Measurements from ENCODE around the gene TNRC6A.
"Not testable (repeated sequence)": the region's sequence is repeated elsewhere in the genome, so short reads cannot be mapped to it uniquely, and the experiment has no call there.

Gene TNRC6A

DNA sequence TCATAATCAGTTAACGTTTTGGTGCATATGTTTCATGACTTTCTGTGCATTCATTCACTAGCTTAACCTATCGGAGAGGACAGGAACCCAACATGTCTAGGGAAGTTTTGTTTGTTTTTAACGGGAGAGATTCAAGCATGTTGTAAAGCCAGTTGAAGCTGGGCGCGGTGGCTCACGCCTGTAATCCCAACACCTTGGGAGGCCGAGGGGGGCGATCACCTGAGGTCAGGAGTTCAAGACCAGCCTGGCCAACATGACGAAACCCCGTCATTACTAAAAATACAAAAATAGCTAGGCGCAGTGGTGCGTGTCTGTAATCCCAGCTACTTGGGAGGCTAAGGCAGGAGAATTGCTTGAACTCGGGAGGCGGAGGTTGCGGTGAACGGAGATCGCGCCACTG, 1.4 kb upstream of the TNRC6A start:
- DNase-seq (ENCODE audit: low spot score), result no peak

GRCh38 chr16:24728891-24729242, 584 bp upstream of the TNRC6A start:
- DNase-seq (ENCODE audit: low spot score), result no peak

DNA sequence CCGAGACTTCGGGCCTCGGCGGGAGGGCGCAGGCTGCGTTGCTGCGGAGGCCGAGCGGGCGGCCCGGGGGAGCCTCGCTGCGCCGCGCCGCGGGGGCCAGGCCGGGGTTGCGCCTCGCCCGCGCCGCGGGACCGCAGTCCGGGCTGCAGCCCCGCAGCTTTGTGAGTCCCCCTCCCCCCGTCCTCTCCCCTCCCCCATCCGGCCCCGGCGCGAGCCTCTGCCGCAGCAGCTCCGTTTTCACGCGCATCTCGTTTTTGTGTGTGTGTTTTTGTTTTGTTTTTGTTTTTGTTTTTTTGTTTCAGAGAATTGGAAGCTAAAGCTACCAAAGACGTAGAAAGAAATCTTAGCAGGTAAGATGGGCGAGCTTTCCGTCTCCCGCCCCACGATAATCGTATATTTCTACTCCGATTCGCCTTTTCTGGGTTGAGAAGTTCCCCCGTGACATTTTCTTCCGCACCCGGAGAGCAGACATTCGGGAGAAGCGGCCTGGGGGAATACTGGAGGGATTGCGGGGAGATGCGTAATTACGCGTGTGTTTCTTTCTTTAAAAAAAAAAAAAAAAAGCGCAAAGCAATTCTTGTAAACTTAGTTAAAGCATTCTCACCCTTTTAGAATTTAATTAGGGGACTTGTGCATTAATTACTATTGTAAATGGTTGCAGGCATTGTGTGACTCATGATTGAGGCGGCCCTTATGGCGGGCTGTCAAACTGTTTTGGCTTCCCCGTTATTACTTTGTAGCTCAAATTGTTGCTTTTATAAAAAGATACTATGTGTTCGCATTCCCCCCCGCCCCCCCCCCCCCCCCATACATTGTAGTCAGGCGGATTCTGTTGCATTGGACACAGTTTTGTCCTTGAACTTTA, 732 bp downstream of the TNRC6A start:
- DNase-seq (ENCODE audit: low spot score), result peak; percentile 14

DNA sequence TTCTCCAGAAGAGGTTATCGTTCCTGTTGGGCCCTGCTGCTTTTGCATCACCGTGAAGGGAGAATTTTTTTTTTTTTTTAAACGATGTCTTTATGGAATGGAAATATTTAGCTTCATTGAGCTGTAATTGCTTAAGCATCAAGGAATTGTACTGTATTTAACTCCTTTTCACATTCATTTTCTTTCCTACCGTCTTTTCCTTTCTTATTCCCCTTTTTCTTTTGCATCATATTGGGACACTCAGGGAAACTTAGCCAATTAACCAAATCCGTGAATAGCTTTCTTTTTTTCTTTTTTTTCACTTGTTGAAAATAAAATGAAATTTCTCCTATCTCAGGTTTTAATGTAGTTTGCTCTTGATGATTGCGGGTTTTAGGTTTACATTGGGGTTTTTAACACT, 1.5 kb downstream of the TNRC6A start:
- DNase-seq (ENCODE audit: low spot score), result no peak

- no peak for DNase-seq (ENCODE audit: low spot score)
These were observed 2.4 kb downstream of the TNRC6A start for GRCh38 chr16:24731722-24732419.

- DNase-seq (ENCODE audit: low spot score), result no peak
These were observed 4.9 kb downstream of the TNRC6A start for GRCh38 chr16:24734382-24734781.

GRCh38 chr16:24736758-24737157, 7.3 kb downstream of the TNRC6A start:
- peak; percentile 18 for DNase-seq (ENCODE audit: low spot score)

GRCh38 chr16:24737391-24737871, 8.0 kb downstream of the TNRC6A start:
- DNase-seq (ENCODE audit: low spot score), result peak; percentile 13

GRCh38 chr16:24737916-24738594, 8.6 kb downstream of the TNRC6A start:
- DNase-seq (ENCODE audit: low spot score), result no peak

DNA sequence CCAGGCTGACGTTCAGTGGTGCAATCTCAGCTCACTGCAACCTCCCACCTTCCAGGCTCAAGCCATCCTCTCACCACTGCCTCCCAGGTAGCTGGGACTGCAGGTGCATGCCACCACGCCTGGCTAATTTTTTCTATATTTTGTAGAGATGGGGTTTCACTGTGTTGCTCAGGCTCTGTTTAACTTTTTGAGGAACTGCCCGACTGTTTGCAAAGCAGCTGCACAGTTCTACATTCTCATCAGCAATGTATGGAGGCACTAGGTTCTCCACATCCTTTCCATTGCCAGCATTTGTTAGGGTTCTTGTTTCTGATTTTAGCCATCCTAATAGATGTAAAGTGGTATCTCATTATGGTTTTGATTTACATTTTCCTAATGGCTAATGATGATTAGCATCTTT, 9.4 kb downstream of the TNRC6A start:
- DNase-seq (ENCODE audit: low spot score), result no peak

- DNase-seq (ENCODE audit: low spot score), result no peak
These were observed 12.4 kb downstream of the TNRC6A start for GRCh38 chr16:24741862-24742261.

DNA sequence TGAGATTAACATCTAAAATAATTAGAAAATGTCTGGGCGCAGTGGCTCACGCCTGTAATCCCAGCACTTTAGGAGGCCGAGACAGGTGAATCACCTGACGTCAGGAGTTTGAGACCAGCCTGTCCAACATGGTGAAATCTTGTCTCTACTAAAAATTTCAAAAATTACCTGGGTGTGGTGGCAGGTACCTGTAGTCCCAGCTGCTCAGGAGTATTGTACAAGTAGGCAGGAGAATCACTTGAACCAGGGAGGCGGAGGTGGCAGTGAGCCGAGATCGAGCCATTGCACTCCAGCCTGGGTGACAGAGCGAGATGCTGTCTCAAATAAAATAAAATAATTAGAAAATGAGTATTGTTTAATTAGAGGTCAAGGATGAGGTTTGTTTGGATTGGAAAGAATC, 13.2 kb downstream of the TNRC6A start:
- not testable (repeated sequence) for DNase-seq (ENCODE audit: low spot score)

GRCh38 chr16:24745391-24745790, 15.9 kb downstream of the TNRC6A start:
- no peak for DNase-seq (ENCODE audit: low spot score)

DNA sequence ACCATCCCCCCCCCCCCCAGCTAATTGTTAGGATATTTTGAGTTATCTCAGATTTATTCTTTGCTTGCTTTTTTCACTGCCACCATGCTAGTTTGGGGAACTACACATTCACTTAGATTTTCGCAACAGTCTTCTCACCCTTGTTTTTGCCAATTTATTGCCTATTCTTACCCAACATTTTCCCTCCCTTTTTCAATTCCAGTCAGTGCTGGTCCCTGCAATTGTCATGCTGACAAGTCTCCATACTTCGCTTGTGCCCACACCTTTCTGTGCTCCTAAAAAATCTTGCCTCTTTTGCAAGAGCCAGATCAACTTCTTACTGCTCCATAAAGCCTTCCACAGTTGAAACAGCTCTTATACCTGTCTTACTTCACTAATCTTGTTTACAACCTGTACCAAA, 16.3 kb downstream of the TNRC6A start:
- DNase-seq (ENCODE audit: low spot score), result no peak

GRCh38 chr16:24747441-24747840, 18.0 kb downstream of the TNRC6A start:
- no peak for DNase-seq (ENCODE audit: low spot score)

- DNase-seq (ENCODE audit: low spot score), result peak; percentile 85
These were observed 18.8 kb downstream of the TNRC6A start for GRCh38 chr16:24748242-24748641.

DNA sequence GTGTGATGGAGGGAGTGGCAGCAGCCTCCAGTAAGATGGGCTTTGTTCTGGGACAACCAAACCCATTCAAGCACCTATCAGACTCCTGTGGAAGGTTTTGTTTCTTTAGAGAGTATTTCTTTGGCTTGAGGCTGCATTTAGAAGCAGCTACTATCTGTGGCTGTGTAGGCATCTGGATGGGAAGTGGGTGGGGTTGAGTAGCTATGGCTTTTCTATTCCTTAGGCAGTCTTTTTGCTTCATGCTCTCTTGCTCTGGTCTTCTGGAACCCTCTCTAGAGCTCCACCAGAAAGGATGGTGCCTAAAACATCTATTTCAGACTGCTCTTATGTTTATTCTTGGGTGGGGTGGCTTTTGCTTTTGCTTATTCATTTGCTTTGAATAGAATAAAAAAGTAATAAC, 19.9 kb downstream of the TNRC6A start:
- DNase-seq (ENCODE audit: low spot score), result no peak

GRCh38 chr16:24749872-24750271, 20.4 kb downstream of the TNRC6A start:
- DNase-seq (ENCODE audit: low spot score), result not testable (repeated sequence)

GRCh38 chr16:24753000-24753399, 23.5 kb downstream of the TNRC6A start:
- DNase-seq (ENCODE audit: low spot score), result no peak

DNA sequence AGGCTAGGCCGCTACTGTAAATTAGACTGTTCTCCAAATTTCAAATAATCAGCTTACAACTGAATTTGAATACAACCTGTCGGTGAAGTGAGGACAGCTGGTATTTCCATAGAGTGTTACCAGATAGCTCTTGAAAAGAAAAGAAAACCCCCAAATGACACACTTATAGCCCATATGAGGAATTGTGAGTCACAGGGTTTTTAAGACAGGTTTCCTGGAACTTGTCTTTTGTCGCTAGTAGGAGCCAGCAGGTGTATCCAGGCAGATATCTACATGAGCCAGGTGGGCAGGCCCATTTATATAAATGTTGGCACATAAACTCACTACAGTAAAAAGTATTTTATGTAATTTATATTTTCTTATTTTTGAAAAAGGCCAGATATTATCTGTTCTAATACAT, 24.0 kb downstream of the TNRC6A start:
- DNase-seq (ENCODE audit: low spot score), result no peak

- DNase-seq (ENCODE audit: low spot score), result no peak
These were observed 25.1 kb downstream of the TNRC6A start for GRCh38 chr16:24754543-24754942.

DNA sequence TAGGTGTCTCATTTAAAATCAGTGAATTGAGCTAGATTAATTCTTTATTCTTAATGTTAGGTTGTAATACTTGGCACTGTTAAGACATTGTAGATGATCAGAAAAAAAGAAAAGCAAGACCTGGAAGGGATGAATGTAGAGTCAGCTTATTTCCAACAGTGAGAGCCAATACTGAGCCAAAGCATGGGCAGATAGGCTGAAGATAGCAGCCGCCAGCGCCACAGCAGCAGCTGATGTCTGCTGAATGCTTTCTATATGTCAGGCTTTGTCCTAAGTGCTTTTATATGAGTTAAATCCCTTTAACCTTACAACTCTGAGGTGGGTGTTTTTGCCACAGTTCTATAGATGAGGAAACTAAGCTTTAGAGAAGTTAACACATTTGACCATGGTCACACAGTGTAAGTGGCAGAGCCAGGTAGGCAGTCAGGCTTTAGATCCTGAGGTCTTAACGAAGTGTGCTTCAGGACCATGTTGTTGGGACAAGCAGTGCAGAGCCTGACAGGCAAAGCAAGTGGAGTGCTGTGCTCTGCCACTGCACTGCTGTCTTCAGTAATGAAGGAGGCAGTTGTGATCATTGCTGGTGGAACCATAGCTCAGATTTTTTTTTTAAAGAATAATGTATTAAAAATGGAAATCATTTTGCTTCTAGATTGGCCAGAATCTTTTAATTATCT, 25.9 kb downstream of the TNRC6A start:
- DNase-seq (ENCODE audit: low spot score), result no peak

Data from Ammon's horn (tissue), 1 donor.